SU-DHL-6 (cell line): ENCODE data around the gene C3.

Experiments used
- H2AFZ ChIP-seq: fragments of 200-600 bp; sonication (generic); 2 replicates; pipeline ENCODE4 v1.6.1; 2014; ENCODE audit warnings: low read depth, mild to moderate bottlenecking, moderate library complexity, mixed read lengths, antibody characterized with exemption, low read length; ENCODE audit not compliant: severe bottlenecking
- H3F3A ChIP-seq: fragments of 200-600 bp; shearing (Covaris generic); 2 replicates; pipeline ENCODE4 v1.6.0; 2016; ENCODE audit warnings: antibody characterized with exemption, mild to moderate bottlenecking; ENCODE audit not compliant: insufficient read depth
- H3K27ac ChIP-seq: fragments of 200-600 bp; sonication (generic); 2 replicates; pipeline ENCODE4 v1.5.1; 2016; ENCODE audit warnings: low read depth, mild to moderate bottlenecking, low read length, moderate library complexity, mixed read lengths
- H3K27me3 ChIP-seq: fragments of 200-600 bp; sonication (generic), shearing (Covaris generic); 2 replicates; pipeline ENCODE4 v1.6.0; 2014; ENCODE audit warnings: mild to moderate bottlenecking, low read length
- H3K36me3 ChIP-seq: fragments of 200-600 bp; sonication (generic); 2 replicates; pipeline ENCODE4 v1.6.1; 2014; ENCODE audit warnings: mild to moderate bottlenecking, low read length, mixed read lengths
- H3K4me2 ChIP-seq: fragments of 300-600, 200-600 bp; shearing (Covaris generic), sonication (generic); 2 replicates; pipeline ENCODE4 v1.6.0; 2014; ENCODE audit warnings: low read length, low read depth, mild to moderate bottlenecking; ENCODE audit not compliant: poor library complexity, severe bottlenecking
- H3K4me3 ChIP-seq: fragments of 200-600 bp; sonication (generic); 2 replicates; pipeline ENCODE4 v1.5.1; 2014; ENCODE audit warnings: antibody characterized with exemption, low read length, mild to moderate bottlenecking, mixed read lengths; ENCODE audit not compliant: insufficient read depth, poor library complexity, severe bottlenecking
- H3K79me2 ChIP-seq: fragments of 200-600 bp; sonication (generic); 2 replicates; pipeline ENCODE4 v1.6.1; 2014; ENCODE audit warnings: mild to moderate bottlenecking, low read length, moderate library complexity; ENCODE audit not compliant: insufficient read depth
- H3K9ac ChIP-seq: fragments of 200-600 bp; sonication (generic); 2 replicates; pipeline ENCODE4 v1.7.0; 2014; ENCODE audit warnings: mild to moderate bottlenecking, low read length
- H3K9me2 ChIP-seq: fragments of 200-600 bp; sonication (generic); replicated peaks from 2 replicates; pipeline ENCODE4 v1.6.1; 2014; ENCODE audit warnings: low read length; ENCODE audit not compliant: insufficient read depth
- H3K9me3 ChIP-seq: fragments of 200-600 bp; sonication (generic); 2 replicates; pipeline ENCODE4 v1.6.1; 2014; ENCODE audit warnings: low read length, mixed read lengths; ENCODE audit not compliant: insufficient read depth
- H4K20me1 ChIP-seq: fragments of 200-600 bp; sonication (generic); 2 replicates; pipeline ENCODE4 v1.6.1; 2014; ENCODE audit warnings: low read depth, mild to moderate bottlenecking, antibody characterized with exemption, low read length, moderate library complexity, mixed read lengths
- EZH2phosphoT487 ChIP-seq: fragments of 200-600 bp; sonication (generic), shearing (Covaris generic); conservative IDR thresholded peaks from 2 replicates; pipeline ENCODE4 v1.6.1; 2018; ENCODE audit warnings: mild to moderate bottlenecking, antibody characterized with exemption, low read length, moderate library complexity, mixed read lengths
- TF ChIP-seq, protein P1 (sequence below): fragments of 200-600 bp; sonication (generic); IDR thresholded peaks from one replicate; pipeline ENCODE4 v1.5.1; 2017; ENCODE audit warnings: antibody characterized with exemption, mild to moderate bottlenecking, low read length, moderate library complexity; ENCODE audit not compliant: insufficient read depth, poor library complexity, severe bottlenecking

Gene C3

DNA sequence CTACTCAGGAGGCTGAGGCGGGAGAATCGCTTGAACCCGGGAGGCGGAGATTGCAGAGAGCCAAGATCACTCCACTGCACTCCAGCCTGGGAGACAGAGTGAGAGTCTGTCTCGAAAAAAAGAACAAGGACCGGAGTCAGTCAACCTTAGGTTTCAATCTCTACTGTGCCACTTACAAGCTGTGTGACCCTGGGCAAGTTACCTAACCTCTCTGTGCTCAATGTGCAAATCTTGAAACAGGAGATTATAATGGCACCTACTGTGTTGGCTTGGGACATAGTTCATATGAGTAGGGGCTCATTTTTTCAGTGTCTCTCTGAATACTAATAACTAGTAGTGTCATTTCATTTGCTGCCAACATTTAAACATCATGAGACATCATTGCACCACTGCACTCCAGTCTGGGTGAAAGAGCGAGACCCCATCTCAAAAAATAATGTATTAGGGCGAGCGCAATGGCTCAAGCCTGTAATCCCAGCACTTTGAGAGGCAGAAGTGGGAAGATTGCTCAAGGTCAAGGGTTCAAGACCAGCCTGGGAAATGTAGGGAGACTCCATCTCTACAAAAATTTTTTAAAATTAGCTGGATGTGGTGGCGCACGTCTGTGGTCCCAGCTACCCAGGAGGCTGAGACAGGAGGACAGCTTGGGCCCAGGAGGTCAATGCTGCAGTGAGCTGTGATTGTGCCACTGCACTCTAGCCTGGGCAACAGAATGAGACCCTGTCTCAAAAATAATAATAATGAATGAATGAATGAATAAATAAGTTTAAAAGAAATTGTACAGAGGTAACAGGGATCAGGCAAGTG is 5.5 kb downstream of the C3 start:
- H3K36me3 ChIP-seq, result no peaks in the 10 kb centered on the region
- H4K20me1 ChIP-seq, result no peaks in the 10 kb centered on the region
- 0 out of 2 replicates have a peak, but pooled peaks cover 4% of the 10 kb centered on the region for H3F3A ChIP-seq
- no peak overlapping the region for H3K4me2 ChIP-seq
- H3K4me3 ChIP-seq, result no peak overlapping the region
- H3K9ac ChIP-seq, result no peak overlapping the region
- no peaks in the 10 kb centered on the region for H3K79me2 ChIP-seq
- H3K9me2 ChIP-seq, result no peaks in the 10 kb centered on the region
- TF ChIP-seq EZH2phosphoT487, result no peak
- TF ChIP-seq, protein P1, sequence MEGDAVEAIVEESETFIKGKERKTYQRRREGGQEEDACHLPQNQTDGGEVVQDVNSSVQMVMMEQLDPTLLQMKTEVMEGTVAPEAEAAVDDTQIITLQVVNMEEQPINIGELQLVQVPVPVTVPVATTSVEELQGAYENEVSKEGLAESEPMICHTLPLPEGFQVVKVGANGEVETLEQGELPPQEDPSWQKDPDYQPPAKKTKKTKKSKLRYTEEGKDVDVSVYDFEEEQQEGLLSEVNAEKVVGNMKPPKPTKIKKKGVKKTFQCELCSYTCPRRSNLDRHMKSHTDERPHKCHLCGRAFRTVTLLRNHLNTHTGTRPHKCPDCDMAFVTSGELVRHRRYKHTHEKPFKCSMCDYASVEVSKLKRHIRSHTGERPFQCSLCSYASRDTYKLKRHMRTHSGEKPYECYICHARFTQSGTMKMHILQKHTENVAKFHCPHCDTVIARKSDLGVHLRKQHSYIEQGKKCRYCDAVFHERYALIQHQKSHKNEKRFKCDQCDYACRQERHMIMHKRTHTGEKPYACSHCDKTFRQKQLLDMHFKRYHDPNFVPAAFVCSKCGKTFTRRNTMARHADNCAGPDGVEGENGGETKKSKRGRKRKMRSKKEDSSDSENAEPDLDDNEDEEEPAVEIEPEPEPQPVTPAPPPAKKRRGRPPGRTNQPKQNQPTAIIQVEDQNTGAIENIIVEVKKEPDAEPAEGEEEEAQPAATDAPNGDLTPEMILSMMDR, result no peak
- no peaks in the 10 kb centered on the region for H3K27me3 ChIP-seq
- no peak overlapping the region for H2AFZ ChIP-seq
- no peaks in the 10 kb centered on the region for H3K9me3 ChIP-seq
- H3K27ac ChIP-seq, result no peak overlapping the region

DNA sequence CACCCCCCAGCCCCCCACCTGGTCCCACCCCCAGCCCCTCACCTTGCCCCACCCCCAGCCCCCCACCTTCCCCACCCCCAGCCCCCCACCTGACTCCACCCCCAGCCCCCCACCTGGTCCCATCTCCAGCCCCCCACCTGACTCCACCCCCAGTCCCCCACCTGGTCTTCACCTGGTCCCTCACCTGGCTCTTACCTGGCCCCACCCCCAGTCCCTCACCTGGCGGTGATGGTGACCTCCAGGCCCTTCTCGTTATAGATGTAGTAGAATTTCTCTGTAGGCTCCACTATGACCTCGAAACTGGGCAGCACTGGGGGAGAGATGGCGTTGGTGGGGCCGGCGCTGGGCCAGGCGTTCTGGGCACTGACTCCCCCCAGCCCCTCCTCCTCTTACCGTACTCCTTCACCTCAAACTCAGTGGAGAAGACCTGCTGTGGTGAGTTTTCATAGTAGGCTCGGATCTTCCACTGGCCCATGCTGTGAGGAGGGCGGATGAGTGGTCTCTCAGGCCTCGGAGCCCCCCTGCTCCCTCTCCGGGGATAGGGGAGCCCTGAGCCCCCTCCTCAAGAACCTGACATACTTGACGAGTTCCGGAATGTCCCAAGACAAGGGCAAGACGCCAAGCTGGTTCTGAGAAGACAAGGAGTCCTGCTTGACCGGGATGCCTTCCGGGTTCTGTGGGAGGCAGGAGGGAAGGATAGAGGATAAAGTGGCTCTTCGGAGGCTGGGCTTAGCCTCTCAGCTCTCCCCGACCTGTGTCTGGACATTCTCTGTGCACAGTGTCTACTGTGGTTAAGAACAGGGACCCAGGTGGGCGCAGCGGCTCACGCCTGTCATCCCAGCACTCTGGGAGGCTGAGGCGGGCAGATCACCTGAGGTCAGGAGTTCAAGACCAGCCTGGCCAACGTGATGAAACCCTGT is 6.4 kb downstream of the C3 start:
- Histone ChIP-seq H3K36me3 (no peaks in the 10 kb centered on the region), H3K79me2 (no peaks in the 10 kb centered on the region), H3K9ac (no peak overlapping the region), H3K9me2 (no peaks in the 10 kb centered on the region), H3F3A (0 out of 2 replicates have a peak, but pooled peaks cover 4% of the 10 kb centered on the region), H3K4me2 (no peak overlapping the region), H3K4me3 (no peak overlapping the region), H3K27me3 (no peaks in the 10 kb centered on the region), H4K20me1 (no peaks in the 10 kb centered on the region), H3K9me3 (no peaks in the 10 kb centered on the region), H2AFZ (no peak overlapping the region), H3K27ac (no peak overlapping the region)
- no peak for TF ChIP-seq EZH2phosphoT487

DNA sequence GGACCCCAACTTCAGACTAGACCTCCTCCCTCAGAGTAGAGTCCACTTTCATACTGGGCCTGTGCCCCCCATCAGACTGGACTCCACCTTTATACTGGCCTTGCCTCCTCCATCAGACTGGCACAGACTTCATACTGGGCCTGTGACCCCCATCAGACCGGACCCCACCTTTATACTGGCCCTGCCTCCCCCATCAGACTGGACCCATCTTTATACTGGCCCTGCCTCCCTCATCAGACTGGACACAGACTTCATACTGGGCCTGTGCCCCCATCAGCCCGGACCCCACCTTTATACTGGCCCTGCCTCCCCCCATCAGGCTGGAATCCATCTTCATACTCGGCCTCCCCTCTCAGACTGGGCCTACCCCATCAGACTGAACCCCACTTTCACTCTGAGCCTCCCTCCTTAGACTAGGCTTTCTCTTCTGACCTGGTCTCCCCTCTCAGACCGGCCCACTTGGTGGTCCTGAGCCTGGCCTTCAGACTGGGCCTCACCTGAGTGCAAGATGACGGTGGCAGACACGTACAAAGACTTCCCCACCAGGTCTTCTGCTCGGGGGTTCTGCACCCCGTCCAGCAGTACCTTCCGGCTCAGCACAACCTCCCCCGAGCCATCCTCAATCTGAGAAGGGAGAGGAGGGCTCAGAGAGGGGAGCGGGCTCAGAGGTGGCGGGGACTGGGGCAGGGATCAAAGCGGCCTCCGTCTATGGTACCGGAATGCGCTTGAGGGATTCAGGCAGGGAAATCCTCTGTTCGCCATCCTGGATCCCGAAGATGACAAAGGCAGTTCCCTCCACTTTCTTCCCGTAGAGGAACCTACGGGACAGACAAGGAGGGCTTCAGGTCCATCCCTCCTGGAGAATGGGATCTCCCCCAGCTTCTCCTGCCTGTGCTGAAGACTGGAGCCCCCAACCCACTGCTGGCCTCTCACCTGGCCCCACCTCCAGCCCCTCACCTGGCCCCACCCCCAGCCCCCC is 7.5 kb downstream of the C3 start:
- no peaks in the 10 kb centered on the region for H3K9me2 ChIP-seq
- H2AFZ ChIP-seq, result no peak overlapping the region
- 0 out of 2 replicates have a peak, but pooled peaks cover 4% of the 10 kb centered on the region for H3F3A ChIP-seq
- H3K27ac ChIP-seq, result no peak overlapping the region
- TF ChIP-seq, protein P1, result no peak
- no peak for TF ChIP-seq EZH2phosphoT487
- H4K20me1 ChIP-seq, result no peaks in the 10 kb centered on the region
- no peak overlapping the region for H3K9ac ChIP-seq
- no peaks in the 10 kb centered on the region for H3K79me2 ChIP-seq
- H3K9me3 ChIP-seq, result no peaks in the 10 kb centered on the region
- H3K36me3 ChIP-seq, result no peaks in the 10 kb centered on the region
- H3K4me3 ChIP-seq, result no peak overlapping the region
- no peaks in the 10 kb centered on the region for H3K27me3 ChIP-seq
- H3K4me2 ChIP-seq, result no peak overlapping the region
